Measurements from ENCODE around the gene TSC1. TPM values are rescaled to one million over a fixed set of nuclear protein-coding genes. Genes with fewer than 3 reads are reported as not detected.

Gene TSC1
- 14.7 and 20.8 TPM in 2 replicates for total RNA-seq

DNA sequence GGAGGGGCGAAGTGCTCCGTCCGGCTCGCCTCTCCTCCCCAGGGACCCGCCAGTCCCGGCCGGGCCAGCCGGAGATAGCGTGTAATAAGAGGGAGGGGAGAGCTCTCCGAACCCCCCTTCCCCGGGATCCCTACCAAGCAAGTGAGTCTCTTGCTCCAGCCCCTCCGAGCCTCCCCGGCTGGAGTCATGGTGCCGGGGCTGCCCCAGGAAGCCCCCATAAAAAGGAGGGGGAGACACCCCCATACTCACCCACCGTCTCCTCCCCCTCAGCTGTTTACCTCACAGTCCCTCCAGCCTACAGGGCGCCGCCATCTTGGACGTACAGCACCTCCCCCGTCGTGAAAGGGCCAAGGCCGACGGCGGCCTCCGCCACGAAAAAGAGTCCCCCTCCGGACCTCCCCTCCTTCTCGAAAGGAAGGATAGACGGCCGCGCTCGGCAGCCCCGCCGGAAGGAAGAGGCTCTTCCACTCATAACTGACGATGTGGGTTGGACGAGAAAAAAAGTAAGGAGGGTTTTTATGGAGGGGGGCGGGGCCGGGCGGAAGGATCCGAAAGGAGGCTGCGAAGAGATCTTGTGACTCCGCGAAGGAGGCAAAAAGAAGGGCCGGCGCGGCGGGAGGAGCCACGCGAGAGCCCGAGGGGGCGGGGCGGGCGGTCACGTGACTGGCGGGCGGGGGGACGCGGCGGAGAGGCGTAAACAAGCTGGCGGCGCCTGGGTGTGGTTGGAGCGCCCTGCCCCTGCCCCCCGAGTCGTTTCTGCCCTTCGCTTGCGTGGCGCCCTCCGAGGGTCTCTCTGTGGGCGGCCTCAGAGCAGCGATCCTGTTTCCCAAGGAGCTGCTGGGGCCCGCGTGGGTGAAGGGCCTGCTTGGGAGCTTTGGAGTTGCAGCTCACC, at the start of gene TSC1:
TSC1 (minus strand) TSS at position 323 of the 892 bp plus-strand sequence. CDS start 15,744 bp downstream, outside the sequence.

DNA sequence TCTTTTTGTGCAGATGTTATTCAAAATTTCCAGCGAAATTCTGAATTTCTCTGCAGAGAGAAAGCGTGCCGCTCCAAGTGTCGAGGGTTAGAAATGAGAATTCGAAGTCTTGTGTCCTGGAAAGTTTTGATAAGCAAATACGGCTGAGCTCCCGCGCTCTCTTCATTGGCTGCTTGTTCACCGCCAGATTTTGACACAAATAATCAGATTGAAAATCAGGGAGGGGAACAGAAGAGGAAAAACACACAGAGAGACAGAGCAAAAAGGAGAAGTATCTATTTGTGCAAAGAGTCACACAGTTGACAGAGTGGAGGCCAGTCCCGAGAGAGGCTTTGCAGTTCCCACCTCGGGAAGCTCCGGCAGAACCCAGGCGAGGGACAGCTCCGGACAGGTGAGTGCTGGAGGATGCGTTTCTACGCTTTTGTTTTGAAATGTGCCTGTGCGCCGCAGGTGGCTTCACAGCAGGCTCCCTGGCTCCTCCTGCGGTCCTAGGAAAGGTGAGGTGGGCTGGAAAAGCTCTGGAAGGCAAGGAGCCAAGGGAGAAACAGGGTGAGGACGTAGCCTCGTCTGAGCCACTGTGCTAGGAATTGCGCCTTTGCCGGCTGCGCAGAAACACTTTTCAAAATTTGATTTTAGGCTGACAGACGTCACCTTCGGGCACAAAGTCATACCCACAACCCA, 34.2 kb upstream of the TSC1 start, which contains the start of gene GFI1B:
GFI1B (plus strand) TSS at position 244 of the 681 bp plus-strand sequence. CDS start 7,985 bp downstream, outside the sequence.

DNA sequence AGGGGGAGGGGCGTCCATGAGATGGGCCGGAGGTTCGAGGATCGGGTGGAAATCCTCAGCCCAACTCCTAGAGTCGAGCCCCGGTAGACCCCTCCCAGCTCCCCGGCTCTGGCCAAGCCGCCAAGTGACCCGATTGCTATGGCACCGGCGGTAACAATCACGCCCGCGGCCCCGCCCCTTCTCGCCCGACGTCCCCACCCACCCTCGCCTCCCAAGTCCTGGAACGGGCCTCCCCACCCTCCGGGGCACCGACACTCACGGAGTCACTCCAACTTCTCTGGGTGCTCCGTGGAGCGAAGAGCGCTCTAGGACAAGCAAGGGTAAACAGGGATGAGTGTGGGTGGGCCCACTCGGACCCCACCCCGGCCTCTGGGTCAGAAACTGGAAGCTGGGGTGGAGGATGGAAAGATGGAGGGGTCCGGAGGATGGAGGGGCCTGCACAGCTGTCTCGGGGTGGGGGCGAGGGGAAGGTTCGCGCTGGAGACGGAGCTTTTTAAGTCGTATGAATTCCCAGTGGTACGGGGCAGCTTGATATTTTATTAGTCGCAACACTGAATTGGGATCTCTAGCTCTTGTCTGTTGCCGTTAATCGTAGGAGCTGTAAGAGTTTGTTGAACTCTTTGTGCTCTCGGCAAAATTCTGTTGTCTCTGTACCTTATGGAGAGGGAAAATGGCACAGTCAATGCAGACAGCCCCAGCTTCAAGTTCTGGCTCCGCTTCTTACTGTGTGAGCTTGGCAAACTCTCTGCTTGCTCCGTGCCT, 65.5 kb downstream of the TSC1 start, which contains the start of gene SPACA9:
SPACA9 (plus strand) TSS at position 204 of the 762 bp plus-strand sequence. CDS start 5,050 bp downstream, outside the sequence.

DNA sequence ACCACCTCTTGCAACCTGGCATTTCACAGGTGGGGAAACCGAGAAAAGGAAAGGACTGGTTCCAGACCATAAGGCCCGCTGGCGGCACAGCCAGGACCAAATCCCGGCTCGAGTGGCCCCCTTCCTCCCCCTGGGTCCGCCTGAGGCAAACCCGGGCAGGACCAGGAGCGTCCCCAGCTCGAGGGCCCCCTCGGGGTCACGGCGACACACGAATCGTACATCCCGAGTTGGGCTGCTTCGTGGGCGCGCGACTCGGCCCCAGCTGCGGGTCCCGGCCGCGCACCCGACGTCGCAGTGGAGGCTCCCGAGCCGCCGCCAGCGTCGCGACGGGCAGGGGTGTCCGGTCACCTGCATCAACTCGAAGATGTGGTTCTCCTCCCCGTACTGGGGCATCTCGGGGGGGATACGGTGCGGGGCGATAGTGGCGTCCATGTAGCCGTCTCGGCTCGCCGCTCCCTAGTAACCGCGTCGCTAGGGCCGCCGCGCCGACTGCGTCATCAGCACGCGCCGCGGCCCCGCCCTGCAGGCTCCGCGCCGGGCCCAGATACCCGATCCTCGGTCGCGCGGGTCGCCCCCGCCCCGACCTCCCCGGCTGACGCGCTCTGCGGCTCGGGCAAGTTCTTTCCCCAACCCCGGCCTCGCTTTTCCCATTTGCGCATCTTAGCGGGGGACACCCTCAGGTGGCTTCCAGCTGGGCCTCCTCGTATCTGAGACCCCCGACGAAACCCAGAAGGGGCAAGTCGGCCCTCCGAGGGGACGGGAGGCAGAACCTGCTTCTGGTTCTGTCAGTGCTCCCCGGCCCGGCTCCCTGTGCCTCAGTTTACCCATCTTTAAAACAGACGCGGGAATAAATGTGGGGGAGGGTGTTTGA, 66.4 kb downstream of the TSC1 start, which contains the start of gene AK8:
AK8 (minus strand) TSS at position 461 of the 871 bp plus-strand sequence; CDS start at position 432, 29 bp downstream.

Other genes starting within 250 kb of the TSC1 start
- 0.13 and 0.88 TPM in 2 replicates for gene AK8, start 66.3 kb downstream of the TSC1 start, total RNA-seq
- gene SPACA9, start 65.7 kb downstream of the TSC1 start, total RNA-seq, result 3.2 and 14.8 TPM in 2 replicates
- gene GFI1B, start 34.1 kb upstream of the TSC1 start, total RNA-seq, result not detected in 2 replicates
- gene GTF3C5, start 86.4 kb upstream of the TSC1 start, total RNA-seq, result 45.9 and 62.1 TPM in 2 replicates
- gene CEL, start 117.4 kb upstream of the TSC1 start, total RNA-seq, result 0.52 and 1.1 TPM in 2 replicates
- gene RALGDS, start 176.6 kb upstream of the TSC1 start, total RNA-seq, result 14.9 and 17.5 TPM in 2 replicates
- 5.7 and 15.4 TPM in 2 replicates for gene GBGT1, start 219.3 kb upstream of the TSC1 start, total RNA-seq